KG1 (cell line): ENCODE data around the gene GDF7.

ENCODE experiments used
- DNase-seq: peaks from one replicate; lab custom pipeline; 2025; lab: John Stamatoyannopoulos, UW

GDF7 gene

DNA sequence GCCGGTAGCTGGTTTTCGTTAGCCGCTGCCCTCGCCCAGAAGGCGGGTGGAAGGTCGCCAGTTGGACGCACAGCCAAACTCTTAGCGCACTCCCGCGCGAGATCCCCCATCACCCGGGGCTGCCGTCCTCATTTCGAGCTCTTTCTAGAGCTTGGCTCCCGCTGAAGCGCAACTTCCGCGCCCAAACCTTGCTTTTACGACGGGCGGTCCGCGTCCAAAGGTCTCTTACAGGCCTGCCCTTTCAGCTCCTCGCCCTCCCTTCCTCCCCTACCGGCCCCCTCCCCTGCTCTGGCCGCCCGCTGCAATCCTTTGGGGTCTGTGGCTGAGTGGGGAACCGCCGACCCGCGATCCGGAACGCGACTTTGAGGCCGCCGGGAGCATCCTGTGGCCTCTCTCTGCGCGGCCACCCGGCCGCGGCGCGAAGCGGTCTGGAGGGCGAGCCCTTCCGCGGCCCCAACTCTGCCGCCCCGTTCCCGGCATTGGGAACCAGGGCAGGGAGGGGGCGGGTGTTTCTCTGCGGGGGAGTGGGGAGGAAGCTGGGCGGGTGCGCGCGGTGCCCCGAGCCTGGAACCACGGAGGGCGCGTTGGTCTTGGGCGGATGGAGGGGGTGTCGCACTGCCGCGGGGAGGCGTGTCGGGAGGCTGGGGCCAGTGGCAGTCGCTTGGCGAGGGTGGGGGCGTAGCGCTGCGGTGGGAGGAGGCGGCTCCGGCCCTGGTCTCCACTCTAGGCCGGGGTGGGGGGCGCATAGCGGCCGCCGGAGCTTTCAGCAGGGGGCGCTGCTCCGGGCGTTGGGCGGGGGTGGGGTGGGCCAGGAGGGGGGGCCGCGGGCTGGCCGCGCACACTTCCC lies at the start of gene GDF7:
Gene GDF7, plus strand, starts transcription at position 841 of the 847 bp plus-strand sequence. CDS start 96 bp downstream, outside the sequence.
- DNase-seq = no peak

DNA sequence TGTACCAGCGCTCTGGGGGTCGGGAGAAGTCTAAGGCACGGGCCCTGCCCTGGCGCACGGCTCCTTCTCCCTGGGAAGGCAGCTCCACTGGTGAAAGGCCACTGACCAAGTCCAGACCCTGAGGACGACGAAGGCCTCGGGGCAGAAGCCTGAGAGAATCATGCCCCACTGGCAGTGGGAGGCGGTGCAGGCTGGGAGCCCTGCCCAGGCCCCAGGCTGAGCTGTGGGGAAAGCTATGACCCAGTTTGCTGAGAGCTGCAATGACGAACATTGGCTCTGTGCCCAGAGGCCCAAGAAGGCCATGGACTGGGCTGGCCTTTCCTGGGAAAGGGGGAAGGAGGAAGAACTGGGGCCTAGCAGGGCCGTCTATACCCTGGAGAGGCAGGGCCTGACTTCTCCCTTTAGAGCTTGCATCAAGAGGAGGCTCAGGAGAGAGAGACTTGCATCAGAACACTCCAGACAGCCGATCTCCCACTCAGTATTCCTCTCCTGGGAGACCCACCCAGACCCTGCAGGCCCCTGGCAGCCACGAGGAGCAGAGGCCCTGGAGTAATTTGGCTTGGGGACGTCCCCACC lies 49.0 kb upstream of the GDF7 start:
- DNase-seq = no peak

DNA sequence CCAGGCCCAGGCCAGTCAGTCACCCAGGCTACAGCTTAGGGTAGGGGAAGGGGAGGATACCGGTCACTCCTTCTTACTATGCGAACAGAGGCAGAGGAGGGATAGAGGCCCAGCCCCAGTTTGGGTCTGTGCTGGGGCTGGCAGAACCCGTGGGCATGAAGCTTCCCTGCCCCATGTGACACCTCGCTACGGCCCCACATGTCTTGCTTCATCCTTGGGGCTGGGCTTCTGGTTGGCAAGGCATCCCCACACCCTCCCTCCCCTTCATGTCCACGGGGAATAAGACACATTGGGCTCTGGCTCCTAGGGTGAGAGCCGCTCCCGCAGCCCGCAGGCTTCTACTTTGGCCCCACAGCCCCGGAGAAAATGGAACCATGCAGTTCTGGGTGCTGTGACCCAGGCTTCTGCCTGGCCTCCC lies 48.5 kb upstream of the GDF7 start:
- no peak for DNase-seq

DNA sequence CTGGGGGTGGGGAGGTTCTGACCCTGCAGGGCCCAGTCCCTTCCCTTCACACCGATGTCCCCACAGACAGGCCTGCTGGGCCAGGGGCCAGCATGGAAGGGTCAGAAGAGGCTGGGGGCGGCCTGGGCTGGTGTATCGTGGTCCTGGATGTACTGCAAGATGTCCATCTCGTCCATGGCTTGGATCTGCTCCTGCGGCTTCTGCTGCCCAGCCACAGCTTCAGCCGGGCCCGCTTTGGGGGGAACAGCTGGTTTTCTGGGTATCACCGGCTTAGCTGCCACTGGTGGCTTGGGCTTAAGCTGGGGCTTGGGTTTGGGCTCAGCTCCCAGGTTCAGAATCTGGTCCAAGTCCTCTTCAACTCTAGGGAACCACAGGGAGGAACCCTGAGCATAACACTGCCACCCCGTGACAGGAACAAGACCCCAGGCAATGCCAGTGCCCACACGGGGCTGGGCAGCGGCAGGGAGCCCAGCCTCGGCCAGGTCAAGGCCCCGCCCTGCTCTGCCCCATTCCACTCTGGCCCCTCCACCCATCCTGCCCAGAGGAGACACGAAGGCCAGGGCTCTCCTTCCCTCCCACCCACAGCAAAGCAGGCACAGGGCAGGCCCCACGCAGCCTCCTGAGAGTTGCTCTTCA lies 47.9 kb upstream of the GDF7 start:
- no peak for DNase-seq

DNA sequence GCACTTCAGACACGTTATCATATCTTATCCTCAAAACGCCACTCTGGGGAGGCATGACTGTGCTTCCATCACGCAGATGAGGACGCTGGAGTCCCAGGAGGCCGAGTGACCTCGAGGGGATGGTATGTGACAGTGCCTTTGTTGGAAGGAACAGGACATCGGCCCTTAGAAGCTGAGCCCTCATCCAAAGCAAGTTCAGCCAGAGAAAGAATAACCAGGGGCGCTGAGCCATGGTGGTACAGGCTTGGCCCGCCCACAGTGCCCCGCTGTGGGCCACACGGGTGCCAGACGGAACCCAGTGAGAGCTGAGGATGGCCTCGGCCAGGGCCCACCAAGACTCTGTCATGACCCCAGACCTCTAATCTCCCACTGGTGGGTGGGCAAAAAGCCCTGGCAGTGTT lies 47.3 kb upstream of the GDF7 start:
- DNase-seq = no peak

DNA sequence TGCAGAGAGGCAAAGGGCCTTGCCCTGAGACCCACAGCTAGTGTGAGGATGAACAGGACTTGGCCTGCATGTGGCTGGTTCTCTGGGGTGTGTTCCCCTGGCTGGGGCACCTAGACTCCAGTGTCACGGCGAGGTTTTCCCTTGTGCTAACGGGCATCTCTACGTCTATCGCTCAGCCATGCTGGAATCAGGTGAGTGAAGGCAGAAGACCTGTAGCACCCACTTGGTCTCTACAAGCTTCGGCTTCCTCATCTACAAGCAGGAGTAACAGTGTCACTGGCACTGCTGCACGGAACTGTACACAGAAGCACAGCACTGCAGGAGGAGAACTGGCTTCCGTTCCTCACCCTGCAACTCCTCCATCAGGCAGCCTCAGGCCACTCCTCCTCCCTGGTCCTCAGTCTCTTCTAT lies 46.7 kb upstream of the GDF7 start:
- DNase-seq = no peak

DNA sequence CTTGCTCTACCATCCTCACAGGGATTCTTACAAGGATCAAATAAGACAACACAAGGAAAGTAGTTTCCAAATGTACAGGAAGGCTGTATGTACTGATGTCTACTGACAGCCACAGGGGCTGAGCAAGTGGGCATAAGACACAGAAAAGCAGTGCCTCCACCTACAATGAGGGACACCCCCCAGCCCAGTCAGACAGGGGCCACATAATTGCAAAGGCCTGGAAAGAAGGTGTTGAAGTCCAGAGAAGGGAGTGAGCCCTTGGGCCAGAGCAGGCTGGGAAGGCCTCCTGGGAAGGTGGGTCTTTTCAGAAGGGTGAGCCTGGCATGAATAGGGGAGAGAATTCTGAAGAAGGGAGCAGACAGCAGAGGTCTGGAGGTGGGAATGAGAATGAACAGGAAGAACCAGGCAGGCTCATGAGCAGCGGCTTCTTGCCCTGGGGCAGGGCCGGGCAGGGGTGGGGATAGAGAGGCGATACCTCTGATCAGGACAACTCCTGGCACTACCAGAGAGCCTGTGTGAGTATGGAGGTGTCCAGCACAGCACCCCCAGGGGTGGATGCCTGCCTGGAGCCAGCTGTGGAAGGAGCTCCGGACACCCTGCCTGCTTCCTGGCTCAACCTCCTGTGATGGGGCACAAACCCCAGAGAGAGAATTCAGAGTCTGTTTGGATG lies 46.1 kb upstream of the GDF7 start:
- DNase-seq = no peak

DNA sequence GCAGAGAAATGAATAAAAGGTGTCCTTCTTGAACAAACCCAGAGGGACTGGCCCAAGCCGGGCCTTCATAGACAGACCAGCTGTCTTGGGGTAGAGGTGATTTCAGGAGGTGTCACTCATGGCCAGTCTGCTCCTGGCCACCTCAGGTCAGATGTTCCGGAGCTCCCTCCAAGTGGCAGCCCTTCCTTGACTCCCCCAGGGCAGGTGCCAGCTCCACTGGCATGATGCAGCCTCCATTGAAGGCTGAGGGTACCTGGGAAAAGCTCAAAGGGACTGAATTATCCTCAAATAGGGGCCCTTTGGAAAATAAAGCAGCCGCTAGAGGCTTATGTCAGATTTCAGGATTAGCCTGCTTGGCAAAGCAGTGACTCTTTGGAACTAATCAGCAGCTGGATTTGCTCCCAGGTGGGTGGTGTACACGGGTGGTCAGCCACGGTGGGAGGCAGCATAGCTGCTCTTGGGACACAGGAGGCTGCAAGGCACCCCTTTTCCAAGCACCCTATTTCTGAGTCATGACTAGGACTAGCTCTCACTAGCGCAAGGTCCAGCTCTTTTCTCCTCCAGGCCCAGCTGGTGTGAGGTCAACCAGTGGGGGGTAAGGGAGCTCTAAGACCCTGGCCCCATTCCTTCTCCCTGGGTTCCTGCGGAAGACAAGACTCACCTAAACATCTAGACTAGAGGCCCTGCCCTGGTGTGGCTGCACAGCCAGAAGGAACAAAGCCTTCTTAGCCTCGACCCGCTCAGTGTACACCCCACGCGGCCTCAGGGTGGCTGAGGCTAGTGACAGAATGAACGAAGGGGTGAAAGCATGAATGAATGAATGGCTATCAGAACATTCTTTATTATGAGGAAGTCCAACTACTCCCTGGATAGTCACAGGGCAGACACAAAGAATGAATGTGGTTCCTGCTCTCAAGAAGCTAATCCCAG lies 45.3 kb upstream of the GDF7 start:
- no peak for DNase-seq

DNA sequence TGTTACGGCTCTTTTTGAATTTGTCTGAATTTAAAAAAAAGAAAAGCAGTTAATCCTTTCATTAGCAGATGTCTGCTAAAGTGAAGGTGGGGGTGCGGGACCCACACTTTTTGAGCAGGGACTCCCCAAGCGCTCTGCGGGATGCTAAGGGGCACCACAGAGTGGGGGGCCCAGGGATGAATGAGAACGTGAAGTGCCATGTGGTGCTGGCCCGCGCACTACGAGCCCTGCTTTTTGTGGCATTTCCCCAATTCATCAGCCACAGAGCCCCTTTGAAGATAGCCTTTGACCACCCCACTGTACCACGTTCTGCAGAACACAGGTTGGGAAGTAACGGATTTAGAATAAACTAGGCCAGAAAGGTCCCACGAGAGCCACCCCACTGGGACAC lies 44.7 kb upstream of the GDF7 start:
- no peak for DNase-seq

DNA sequence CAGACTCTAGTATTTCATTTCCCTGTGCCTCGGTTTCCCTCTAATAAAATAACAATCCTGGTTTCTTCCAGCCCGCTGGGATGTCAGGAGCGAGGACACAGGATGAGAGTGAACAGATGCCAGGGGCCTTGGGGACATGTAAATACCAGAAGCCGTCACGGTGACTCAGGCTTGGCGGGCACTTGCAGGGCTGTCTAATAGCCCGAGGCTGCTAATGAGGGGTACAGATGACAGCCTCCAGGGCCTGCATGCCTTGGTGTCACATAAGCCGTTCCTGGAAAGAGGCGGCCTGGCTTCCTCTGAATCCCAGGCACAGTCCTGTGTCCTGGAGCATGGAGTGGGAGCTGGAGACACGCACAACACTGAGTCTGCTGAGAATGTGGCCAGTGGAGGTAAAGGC lies 44.2 kb upstream of the GDF7 start:
- DNase-seq = no peak

DNA sequence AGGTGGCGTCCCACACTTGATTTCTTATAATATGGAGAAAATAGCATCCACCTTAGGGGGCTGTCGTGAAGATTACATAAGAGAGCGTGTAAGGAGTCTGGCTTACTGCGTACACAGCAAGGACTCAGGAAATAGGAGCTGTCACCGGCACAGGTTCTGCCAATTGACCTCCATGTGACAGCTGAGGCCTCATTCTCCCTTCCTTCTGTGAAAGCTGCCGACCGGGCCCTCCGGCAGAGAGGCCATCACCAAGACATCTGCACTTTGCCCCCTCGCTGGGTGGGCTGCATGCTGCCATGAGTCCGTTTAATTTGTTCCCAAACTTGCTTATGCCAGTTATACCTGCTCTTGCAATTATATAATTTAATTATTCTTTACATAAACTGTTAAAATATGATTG lies 43.7 kb upstream of the GDF7 start:
- DNase-seq = no peak

DNA sequence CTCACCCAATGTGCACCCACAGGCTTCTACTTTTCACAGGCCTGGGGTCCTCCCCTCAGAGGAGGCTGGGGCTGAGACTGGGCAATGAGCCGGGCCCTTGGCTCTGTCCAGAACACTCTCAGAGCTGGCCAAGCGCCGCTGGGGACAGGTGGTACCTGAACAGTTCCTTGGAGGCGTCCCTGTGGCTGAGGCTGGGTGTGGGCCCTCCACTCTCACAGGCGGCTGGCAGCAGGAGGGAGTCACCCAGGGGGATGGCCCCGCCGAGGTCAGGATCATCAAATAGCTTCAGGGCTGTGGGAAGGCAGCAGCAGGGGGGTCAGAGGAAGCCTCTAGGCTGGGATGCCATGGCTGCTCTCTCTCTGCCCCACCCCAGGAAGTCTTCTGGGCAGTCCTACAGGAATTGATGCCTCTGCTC lies 43.2 kb upstream of the GDF7 start:
- no peak for DNase-seq

DNA sequence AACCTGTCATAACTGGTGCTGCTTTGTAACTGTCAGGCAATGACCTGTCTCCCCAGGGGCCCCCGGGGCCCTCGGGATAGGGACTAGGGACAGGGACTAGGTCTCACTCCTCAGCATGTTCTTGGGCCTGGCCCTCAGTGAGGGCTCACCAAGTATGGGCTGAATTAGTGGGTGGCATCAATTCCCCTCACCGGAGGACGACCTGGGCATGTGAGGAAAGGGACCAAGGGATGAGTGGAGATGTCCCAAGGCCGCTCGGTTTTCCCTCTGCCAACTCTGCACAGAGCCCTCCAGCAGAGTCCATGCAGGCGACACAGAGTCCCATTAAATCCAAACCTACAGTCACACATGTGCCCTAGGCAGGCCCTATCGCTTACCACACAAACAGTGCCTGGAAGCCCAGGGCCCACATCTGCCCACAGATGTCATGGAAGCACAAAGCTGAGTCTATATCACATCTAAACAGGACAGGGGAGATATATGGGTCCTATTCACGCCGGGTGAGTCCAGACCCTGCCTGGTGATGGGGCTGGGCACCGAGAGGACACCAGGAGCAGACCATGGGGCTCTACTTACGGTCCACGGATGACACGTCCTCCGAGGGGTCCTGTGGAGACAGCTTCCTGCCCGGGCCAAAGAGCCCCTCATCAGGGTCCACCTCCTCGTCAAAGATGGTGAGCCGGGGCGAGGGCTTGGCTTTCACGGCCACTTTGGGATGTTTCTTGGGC lies 42.6 kb upstream of the GDF7 start:
- DNase-seq = no peak

DNA sequence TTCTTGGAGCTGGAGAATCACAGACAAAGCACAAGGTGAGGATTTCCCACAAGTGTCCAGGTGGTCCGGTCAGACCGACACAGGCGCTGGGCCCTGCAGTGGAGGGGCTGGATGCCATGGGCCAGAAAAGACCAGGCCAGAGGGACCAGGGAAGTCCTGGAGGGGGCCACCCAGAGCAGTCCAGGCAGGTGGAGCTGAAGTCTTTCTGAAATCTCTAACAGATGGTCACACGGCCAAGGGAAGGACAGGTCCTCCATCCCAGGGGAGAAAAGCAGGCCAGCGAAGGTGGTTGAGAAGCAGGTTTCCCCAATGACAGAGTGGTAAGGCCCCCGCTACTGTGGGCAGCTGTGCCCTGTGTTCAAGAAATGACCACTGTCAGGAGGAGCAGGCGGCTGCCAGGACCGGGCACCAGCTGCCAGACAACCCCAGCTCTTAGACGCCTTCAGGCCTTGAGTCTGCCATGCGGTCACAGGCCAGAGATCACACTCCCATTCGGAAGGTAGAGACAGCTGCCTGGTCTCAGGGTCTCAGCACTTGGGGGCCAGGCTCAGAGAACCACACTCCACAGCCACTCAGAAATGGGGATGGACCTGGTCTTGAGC lies 42.0 kb upstream of the GDF7 start:
- no peak for DNase-seq

DNA sequence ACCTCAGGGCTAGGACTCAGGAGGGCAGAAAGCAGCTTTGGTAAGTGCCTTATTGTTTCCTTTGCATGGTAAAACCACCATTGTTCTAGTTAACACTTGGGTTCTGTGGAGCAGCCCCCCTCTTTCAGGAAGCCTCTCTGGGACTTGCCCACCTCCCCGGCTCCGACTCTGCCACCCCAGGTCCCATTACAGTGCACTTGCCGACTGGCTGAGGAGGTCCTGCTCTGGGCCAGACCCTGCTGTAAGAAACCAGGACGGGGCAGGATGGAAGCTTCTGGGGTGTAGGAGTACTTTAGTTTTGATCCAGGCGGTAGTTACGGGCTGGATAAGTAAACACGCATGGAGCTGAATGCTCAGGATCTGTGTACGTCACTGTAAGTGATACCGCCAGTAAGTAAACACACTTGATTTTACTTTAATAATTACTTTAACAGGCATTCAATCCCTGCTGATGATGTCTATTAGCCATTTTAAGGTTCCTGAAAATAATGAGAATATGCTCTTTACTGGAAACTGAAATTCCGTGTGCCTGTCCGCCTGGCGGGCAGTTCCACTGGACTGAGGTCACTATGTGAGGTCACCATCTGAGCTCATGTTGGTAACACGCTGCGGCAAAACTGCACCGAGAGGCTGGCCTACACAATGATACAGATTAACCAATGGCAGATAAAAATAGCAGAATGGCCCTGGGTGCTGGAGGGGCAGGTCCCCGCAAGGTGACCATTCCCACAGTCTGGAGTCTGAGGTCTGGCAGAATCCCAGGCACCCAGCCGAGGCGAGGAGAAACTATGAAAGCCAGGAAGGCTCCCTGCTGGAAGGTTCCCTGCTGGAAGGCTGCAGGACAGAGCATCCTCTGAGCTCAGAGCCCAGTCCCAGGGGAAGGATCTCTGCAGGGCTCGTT lies 41.2 kb upstream of the GDF7 start:
- DNase-seq = no peak

DNA sequence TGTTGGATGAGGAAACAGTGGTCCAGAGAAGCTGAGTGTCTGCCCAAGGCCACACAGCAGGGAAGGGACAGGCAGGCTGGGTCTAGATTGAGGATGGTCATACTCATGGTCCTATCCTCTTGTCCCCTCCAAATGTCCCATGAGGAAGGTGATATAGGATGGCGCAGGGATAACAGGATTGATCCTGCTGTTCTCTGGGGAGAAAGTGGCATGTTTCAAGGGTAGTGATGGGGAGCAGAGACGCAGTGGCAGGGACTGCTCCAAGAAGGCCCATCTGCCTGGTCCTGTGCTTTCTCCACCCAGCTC lies 40.6 kb upstream of the GDF7 start:
- no peak for DNase-seq

DNA sequence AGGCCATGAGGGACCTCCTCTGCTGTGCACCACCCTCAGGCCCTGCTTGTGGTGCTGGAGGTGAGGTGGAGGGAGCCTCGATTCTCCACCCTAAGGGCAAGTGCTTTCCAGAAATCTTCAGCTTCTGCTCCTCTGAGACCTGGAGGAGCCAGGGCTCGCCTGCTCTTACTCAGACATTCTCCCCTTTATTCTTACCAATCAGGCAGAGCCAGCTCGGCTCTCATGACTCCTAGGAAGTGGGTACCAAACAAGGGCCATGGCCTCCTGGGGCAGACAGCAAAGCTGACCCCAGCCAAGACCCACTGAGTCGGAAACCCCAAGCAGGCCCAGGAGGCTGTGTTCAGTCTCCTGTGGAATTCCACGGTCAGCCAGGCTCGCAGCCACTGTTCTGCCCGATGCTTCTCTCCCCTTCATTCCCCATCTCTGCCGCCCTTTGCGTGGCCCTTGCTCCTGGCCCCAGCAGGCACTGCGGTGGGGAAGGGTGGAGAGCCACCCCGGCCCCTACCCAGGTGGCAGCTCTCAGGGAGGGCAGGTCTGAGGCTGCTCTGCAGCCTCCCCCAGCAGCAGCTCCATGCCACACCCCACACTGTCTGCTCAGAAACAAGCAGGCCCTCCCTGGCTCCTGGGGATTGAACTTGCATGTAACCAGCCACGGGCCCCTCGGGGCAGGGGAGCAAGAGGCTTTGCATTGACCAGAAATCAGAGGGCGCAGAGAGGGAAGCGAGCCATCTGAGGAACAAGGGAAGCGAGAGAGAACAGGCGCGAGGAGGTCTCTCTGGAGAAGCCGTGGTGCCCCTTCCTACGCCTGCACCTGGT lies 40.0 kb upstream of the GDF7 start:
- DNase-seq = no peak

DNA sequence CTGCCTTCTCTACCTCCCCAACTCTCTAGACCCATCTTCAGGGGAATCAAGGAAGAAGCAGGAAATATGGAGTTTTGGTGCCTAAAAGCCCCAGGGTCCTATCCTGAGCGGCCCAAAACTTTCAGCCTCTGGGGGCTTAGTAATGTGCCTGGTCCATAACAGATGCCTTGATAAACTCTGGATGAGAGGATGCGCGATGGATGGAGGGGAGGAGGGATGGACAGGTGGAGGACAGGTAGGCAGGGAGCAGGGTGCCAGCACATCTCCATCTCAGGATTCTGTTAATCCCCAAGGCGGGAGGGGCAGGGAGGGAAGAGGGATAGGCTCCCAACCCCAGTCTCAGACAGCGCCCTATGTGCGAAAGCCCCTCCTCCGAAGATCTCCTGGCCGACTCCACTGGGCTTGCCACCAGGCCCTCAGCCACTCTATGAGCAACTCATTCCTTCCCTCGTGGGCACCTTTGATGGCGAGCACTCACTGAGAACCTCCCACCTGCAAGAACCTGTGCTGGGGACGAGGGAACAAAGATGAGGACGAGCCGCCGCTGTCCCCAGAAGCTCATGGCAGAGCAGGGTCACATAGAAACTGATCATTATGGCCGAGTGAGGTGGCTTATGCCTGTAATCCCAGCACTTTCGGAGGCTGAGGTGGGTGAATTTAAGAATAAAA lies 39.1 kb upstream of the GDF7 start:
- DNase-seq = no peak
